ENCODE results near the gene ITGA8.

ITGA8 gene

DNA sequence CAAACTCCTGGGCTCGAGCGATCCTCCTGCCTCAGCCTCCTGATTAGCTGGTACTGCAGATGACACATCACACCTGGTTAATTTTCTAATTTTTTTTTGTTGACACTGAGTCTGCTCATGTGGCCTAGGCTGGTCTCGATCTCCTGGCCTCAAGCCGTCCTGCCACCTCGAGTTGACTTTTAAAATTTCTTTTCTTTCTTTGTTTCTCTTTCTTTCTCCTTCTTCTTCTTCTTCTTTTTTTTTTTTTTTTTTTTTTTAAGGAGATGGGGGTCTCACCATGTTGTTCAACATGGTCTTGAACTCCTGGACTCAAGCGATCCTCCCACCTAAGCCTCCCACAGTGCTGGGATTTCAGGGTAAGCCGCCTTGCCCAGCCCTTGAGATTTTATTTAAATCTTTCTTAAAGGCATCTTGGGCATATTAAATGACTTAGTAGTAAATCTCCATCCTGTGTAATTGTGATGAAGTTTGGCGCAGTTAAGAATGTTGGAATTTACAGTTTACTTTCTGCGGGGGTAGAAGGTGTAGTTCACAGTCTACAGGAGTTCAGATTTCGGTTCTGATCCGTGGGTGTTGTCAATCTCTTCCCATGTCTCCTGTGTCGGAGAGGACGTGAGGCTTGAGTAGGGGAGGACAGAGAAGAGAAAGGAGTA is 1.0 kb upstream of the ITGA8 start:
- no peak overlapping the region for H3K9ac ChIP-seq (ENCODE audit: insufficient read length, low read depth)

DNA sequence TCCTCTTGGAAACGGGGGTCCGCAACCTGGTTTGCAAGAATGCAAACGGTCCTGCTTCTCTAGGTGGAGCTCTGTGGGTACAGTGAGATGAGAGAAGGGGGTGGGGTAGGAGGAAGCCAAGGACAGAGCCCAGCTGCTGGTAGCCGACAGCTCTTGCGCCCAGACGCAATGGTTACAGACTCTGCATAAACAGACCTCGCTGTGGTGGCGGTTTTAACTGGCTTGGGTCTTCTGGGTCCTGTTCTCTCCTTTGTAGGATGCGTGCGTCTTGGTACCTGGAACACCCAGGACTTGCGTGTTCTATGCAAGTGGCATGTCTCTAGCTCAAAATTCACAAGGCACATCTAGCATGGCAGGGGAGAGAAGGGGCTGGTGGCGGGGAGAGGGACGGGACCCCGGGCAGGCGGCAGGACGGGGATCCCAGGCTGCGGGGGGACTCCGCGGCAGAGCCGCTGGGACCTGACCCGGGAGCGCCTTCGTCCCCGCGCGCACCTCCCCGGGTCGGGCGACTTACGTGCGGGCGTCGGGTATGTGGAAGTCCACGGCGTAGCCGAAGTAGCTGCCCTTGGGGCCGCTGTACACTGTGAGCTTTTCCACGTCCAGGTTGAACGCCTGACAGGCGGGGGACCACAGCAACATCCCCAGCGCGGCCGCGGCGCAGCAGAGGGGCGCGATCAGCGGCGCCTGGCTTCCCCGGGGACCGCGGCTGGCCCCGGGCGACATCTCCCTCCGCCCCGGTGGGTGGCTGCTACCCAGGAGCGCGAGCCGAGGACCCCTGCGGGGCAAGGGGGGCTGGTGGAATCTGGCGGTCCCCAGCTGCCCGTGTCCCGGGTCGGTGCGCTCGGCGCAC is 448 bp downstream of the ITGA8 start:
- no peaks in the 10 kb centered on the region for H3K4me1 ChIP-seq (ENCODE audit: insufficient read depth, insufficient read length)
- peak overlapping the region; percentile 36 for H3K4me3 ChIP-seq (ENCODE audit: insufficient read length, low read depth)
- DNase-seq (ENCODE audit: low read depth, low spot score) = no peak
- no peaks in the 10 kb centered on the region for H3K9me3 ChIP-seq (ENCODE audit: insufficient read depth, low read length)
- H3K9ac ChIP-seq (ENCODE audit: insufficient read length, low read depth) = peak overlapping the region; percentile 67
- no peaks in the 10 kb centered on the region for H3K36me3 ChIP-seq (ENCODE audit: insufficient read depth, insufficient read length, low read length)
- peaks cover 23% of the 10 kb centered on the region for H3K27me3 ChIP-seq (ENCODE audit: insufficient read depth, insufficient read length)
- no peak for TF ChIP-seq SUZ12 (IDR thresholded peaks at IDR 0.05; ENCODE audit: extremely low read depth, insufficient read depth, insufficient read length)
- TF ChIP-seq YY1 (IDR thresholded peaks at IDR 0.05; ENCODE audit: insufficient read depth, insufficient read length) = no peak
- TF ChIP-seq ZNF274 (IDR thresholded peaks at IDR 0.05; ENCODE audit: low read depth, low read length) = no peak

More for the DNA sequence above, 1.0 kb upstream of the ITGA8 start:
- no peaks in the 10 kb centered on the region for H3K9me3 ChIP-seq (ENCODE audit: insufficient read depth, low read length)
- no peaks in the 10 kb centered on the region for H3K4me1 ChIP-seq (ENCODE audit: insufficient read depth, insufficient read length)
- TF ChIP-seq YY1 (IDR thresholded peaks at IDR 0.05; ENCODE audit: insufficient read depth, insufficient read length) (no peak), SUZ12 (IDR thresholded peaks at IDR 0.05; ENCODE audit: extremely low read depth, insufficient read depth, insufficient read length) (no peak), ZNF274 (IDR thresholded peaks at IDR 0.05; ENCODE audit: low read depth, low read length) (no peak)
- DNase-seq (ENCODE audit: low read depth, low spot score) = no peak
- no peak overlapping the region for H3K4me3 ChIP-seq (ENCODE audit: insufficient read length, low read depth)
- peaks cover 23% of the 10 kb centered on the region for H3K27me3 ChIP-seq (ENCODE audit: insufficient read depth, insufficient read length)
- H3K36me3 ChIP-seq (ENCODE audit: insufficient read depth, insufficient read length, low read length) = no peaks in the 10 kb centered on the region

- TF ChIP-seq YY1 (IDR thresholded peaks at IDR 0.05; ENCODE audit: insufficient read depth, insufficient read length) (no peak), SUZ12 (IDR thresholded peaks at IDR 0.05; ENCODE audit: extremely low read depth, insufficient read depth, insufficient read length) (no peak), ZNF274 (IDR thresholded peaks at IDR 0.05; ENCODE audit: low read depth, low read length) (no peak)
- Histone ChIP-seq H3K4me3 (ENCODE audit: insufficient read length, low read depth) (peak overlapping the region; percentile 36), H3K9ac (ENCODE audit: insufficient read length, low read depth) (peak overlapping the region; percentile 32), H3K9me3 (ENCODE audit: insufficient read depth, low read length) (no peaks in the 10 kb centered on the region), H3K4me1 (ENCODE audit: insufficient read depth, insufficient read length) (no peaks in the 10 kb centered on the region), H3K27me3 (ENCODE audit: insufficient read depth, insufficient read length) (peaks cover 23% of the 10 kb centered on the region), H3K36me3 (ENCODE audit: insufficient read depth, insufficient read length, low read length) (no peaks in the 10 kb centered on the region)
- no peak for DNase-seq (ENCODE audit: low read depth, low spot score)
Observed at GRCh38 chr10:15718694-15719048, 1.1 kb downstream of the ITGA8 start.

GRCh38 chr10:15715619-15716227 is 4.0 kb downstream of the ITGA8 start:
- H3K4me1 ChIP-seq (ENCODE audit: insufficient read depth, insufficient read length) = no peaks in the 10 kb centered on the region
- no peak overlapping the region for H3K4me3 ChIP-seq (ENCODE audit: insufficient read length, low read depth)
- peaks cover 23% of the 10 kb centered on the region for H3K27me3 ChIP-seq (ENCODE audit: insufficient read depth, insufficient read length)
- H3K9ac ChIP-seq (ENCODE audit: insufficient read length, low read depth) = no peak overlapping the region
- no peak for DNase-seq (ENCODE audit: low read depth, low spot score)
- TF ChIP-seq ZNF274 (IDR thresholded peaks at IDR 0.05; ENCODE audit: low read depth, low read length) (no peak), SUZ12 (IDR thresholded peaks at IDR 0.05; ENCODE audit: extremely low read depth, insufficient read depth, insufficient read length) (no peak), YY1 (IDR thresholded peaks at IDR 0.05; ENCODE audit: insufficient read depth, insufficient read length) (no peak)
- H3K36me3 ChIP-seq (ENCODE audit: insufficient read depth, insufficient read length, low read length) = no peaks in the 10 kb centered on the region
- no peaks in the 10 kb centered on the region for H3K9me3 ChIP-seq (ENCODE audit: insufficient read depth, low read length)

- no peaks in the 10 kb centered on the region for H3K9me3 ChIP-seq (ENCODE audit: insufficient read depth, low read length)
- H3K4me1 ChIP-seq (ENCODE audit: insufficient read depth, insufficient read length) = no peaks in the 10 kb centered on the region
- no peak overlapping the region for H3K9ac ChIP-seq (ENCODE audit: insufficient read length, low read depth)
- H3K4me3 ChIP-seq (ENCODE audit: insufficient read length, low read depth) = no peak overlapping the region
- peaks cover 23% of the 10 kb centered on the region for H3K27me3 ChIP-seq (ENCODE audit: insufficient read depth, insufficient read length)
- TF ChIP-seq YY1 (IDR thresholded peaks at IDR 0.05; ENCODE audit: insufficient read depth, insufficient read length) (no peak), SUZ12 (IDR thresholded peaks at IDR 0.05; ENCODE audit: extremely low read depth, insufficient read depth, insufficient read length) (no peak), ZNF274 (IDR thresholded peaks at IDR 0.05; ENCODE audit: low read depth, low read length) (no peak)
- no peaks in the 10 kb centered on the region for H3K36me3 ChIP-seq (ENCODE audit: insufficient read depth, insufficient read length, low read length)
- DNase-seq (ENCODE audit: low read depth, low spot score) = no peak
Observed at GRCh38 chr10:15714847-15715246, 4.9 kb downstream of the ITGA8 start.

DNA sequence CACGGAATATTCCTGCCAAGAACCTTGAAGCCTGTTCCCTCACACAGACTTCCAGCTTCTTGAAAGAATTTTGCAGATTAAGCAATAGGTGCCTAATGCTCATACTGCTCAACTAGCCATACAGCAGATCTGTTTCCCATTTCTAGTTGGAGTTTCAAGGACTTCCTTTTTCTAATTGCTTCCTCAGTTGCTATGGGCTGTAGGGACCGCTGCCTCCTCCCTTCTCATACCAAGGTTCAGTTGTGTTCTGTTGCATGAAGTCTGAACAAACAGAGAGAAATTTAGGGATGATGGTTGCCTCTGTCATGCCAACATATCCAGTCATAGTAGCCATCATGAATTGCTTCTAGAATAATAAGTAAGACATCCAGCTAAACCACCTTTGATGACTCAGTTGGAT is 6.8 kb downstream of the ITGA8 start:
- DNase-seq (ENCODE audit: low read depth, low spot score) = no peak
- peaks cover 6% of the 10 kb centered on the region for H3K27me3 ChIP-seq (ENCODE audit: insufficient read depth, insufficient read length)
- no peaks in the 10 kb centered on the region for H3K36me3 ChIP-seq (ENCODE audit: insufficient read depth, insufficient read length, low read length)
- H3K4me3 ChIP-seq (ENCODE audit: insufficient read length, low read depth) = no peak overlapping the region
- no peaks in the 10 kb centered on the region for H3K4me1 ChIP-seq (ENCODE audit: insufficient read depth, insufficient read length)
- no peaks in the 10 kb centered on the region for H3K9me3 ChIP-seq (ENCODE audit: insufficient read depth, low read length)
- no peak overlapping the region for H3K9ac ChIP-seq (ENCODE audit: insufficient read length, low read depth)
- no peak for TF ChIP-seq YY1 (IDR thresholded peaks at IDR 0.05; ENCODE audit: insufficient read depth, insufficient read length)
- TF ChIP-seq SUZ12 (IDR thresholded peaks at IDR 0.05; ENCODE audit: extremely low read depth, insufficient read depth, insufficient read length) = no peak
- no peak for TF ChIP-seq ZNF274 (IDR thresholded peaks at IDR 0.05; ENCODE audit: low read depth, low read length)

GRCh38 chr10:15710455-15710854 is 9.3 kb downstream of the ITGA8 start:
- Histone ChIP-seq H3K9ac (ENCODE audit: insufficient read length, low read depth) (no peak overlapping the region), H3K36me3 (ENCODE audit: insufficient read depth, insufficient read length, low read length) (no peaks in the 10 kb centered on the region), H3K9me3 (ENCODE audit: insufficient read depth, low read length) (no peaks in the 10 kb centered on the region), H3K4me1 (ENCODE audit: insufficient read depth, insufficient read length) (no peaks in the 10 kb centered on the region), H3K27me3 (ENCODE audit: insufficient read depth, insufficient read length) (no peaks in the 10 kb centered on the region), H3K4me3 (ENCODE audit: insufficient read length, low read depth) (no peak overlapping the region)
- DNase-seq (ENCODE audit: low read depth, low spot score) = no peak
- TF ChIP-seq ZNF274 (IDR thresholded peaks at IDR 0.05; ENCODE audit: low read depth, low read length) (no peak), SUZ12 (IDR thresholded peaks at IDR 0.05; ENCODE audit: extremely low read depth, insufficient read depth, insufficient read length) (no peak), YY1 (IDR thresholded peaks at IDR 0.05; ENCODE audit: insufficient read depth, insufficient read length) (no peak)

Measured in NT2/D1 (cell line).